ENCODE results near the gene NTRK2.

Gene NTRK2
- 0.56 reads per million for total RNA-seq

GRCh38 chr9:84669288-84670137 is at the start of gene NTRK2:
NTRK2 (plus strand) TSS chr9:84669729; CDS start chr9:84670749, 1,020 bp downstream.
- no peak for DNase-seq

GRCh38 chr9:84620338-84620737 is 49.2 kb upstream of the NTRK2 start:
- DNase-seq = no peak

- no peak for DNase-seq
Observed at GRCh38 chr9:84621811-84622210, 47.7 kb upstream of the NTRK2 start.

GRCh38 chr9:84622981-84623380 is 46.5 kb upstream of the NTRK2 start:
- DNase-seq = no peak

- no peak for DNase-seq
Observed at GRCh38 chr9:84636436-84636835, 33.1 kb upstream of the NTRK2 start.

GRCh38 chr9:84642553-84643141 is 26.9 kb upstream of the NTRK2 start:
- no peak for DNase-seq

GRCh38 chr9:84647699-84648098 is 21.8 kb upstream of the NTRK2 start:
- no peak for DNase-seq

- DNase-seq = no peak
Observed at GRCh38 chr9:84652496-84653120, 16.9 kb upstream of the NTRK2 start.

- no peak for DNase-seq
Observed at GRCh38 chr9:84655447-84655846, 14.1 kb upstream of the NTRK2 start.

GRCh38 chr9:84659313-84659712 is 10.2 kb upstream of the NTRK2 start:
- no peak for DNase-seq

- DNase-seq = no peak
Observed at GRCh38 chr9:84659773-84660172, 9.8 kb upstream of the NTRK2 start.

GRCh38 chr9:84667571-84668195 is 1.8 kb upstream of the NTRK2 start:
- no peak for DNase-seq

GRCh38 chr9:84668196-84669012 is 1.1 kb upstream of the NTRK2 start:
- DNase-seq = no peak

- no peak for DNase-seq
Observed at GRCh38 chr9:84669013-84669287, 579 bp upstream of the NTRK2 start.

- no peak for DNase-seq
Observed at GRCh38 chr9:84670138-84671041, 861 bp downstream of the NTRK2 start.

- no peak for DNase-seq
Observed at GRCh38 chr9:84671586-84672521, 2.3 kb downstream of the NTRK2 start.

- DNase-seq = no peak
Observed at GRCh38 chr9:84673806-84674205, 4.3 kb downstream of the NTRK2 start.

GRCh38 chr9:84677080-84677479 is 7.6 kb downstream of the NTRK2 start:
- no peak for DNase-seq

- DNase-seq = no peak
Observed at GRCh38 chr9:84679571-84679970, 10.0 kb downstream of the NTRK2 start.

GRCh38 chr9:84681516-84682285 is 12.2 kb downstream of the NTRK2 start:
- DNase-seq = no peak

All from effector CD4-positive, alpha-beta T cell (primary cell).